NCI-H1436 treated with DMSO at 0.1 percent for 48 hours (cell line): Measurements from ENCODE around the gene SAA2.
A peak's percentile ranks its signal among the peaks of the same experiment; 100 is the strongest.
"Not testable (repeated sequence)": the region's sequence is repeated elsewhere in the genome, so short reads cannot be mapped to it uniquely, and the experiment has no call there.

Experiments used
- DNase-seq: peaks from one replicate; lab custom pipeline; 2025; lab: John Stamatoyannopoulos, UW

Gene SAA2

GRCh38 chr11:18247191-18247581, 1.3 kb downstream of the SAA2 start:
- not testable (repeated sequence) for DNase-seq

GRCh38 chr11:18246379-18247190, 1.9 kb downstream of the SAA2 start:
- DNase-seq, result not testable (repeated sequence)

GRCh38 chr11:18245396-18245795, 3.1 kb downstream of the SAA2 start:
- DNase-seq, result no peak

GRCh38 chr11:18243783-18244362, 4.6 kb downstream of the SAA2 start:
- DNase-seq, result peak; percentile 51

- DNase-seq, result no peak
Observed at GRCh38 chr11:18239655-18240054, 8.8 kb downstream of the SAA2 start.

- no peak for DNase-seq
Observed at GRCh38 chr11:18236664-18237356, 11.7 kb downstream of the SAA2 start, which contains the start of gene SAA4. Gene SAA4 (minus strand): TSS chr11:18236802. CDS start chr11:18235926, 876 bp downstream.

- DNase-seq, result no peak
Observed at GRCh38 chr11:18235394-18236334, 12.8 kb downstream of the SAA2 start.

GRCh38 chr11:18233912-18234311, 14.6 kb downstream of the SAA2 start:
- no peak for DNase-seq

GRCh38 chr11:18230859-18231258, 17.6 kb downstream of the SAA2 start:
- no peak for DNase-seq

- DNase-seq, result no peak
Observed at GRCh38 chr11:18229501-18229900, 19.0 kb downstream of the SAA2 start.

GRCh38 chr11:18225913-18226312, 22.6 kb downstream of the SAA2 start:
- DNase-seq, result no peak

GRCh38 chr11:18223591-18224387, 24.7 kb downstream of the SAA2 start:
- no peak for DNase-seq

GRCh38 chr11:18222814-18223421, 25.6 kb downstream of the SAA2 start:
- DNase-seq, result no peak

GRCh38 chr11:18221274-18221876, 27.1 kb downstream of the SAA2 start:
- no peak for DNase-seq

- no peak for DNase-seq
Observed at GRCh38 chr11:18209058-18209457, 39.4 kb downstream of the SAA2 start.

GRCh38 chr11:18204771-18205170, 43.7 kb downstream of the SAA2 start:
- DNase-seq, result no peak

- DNase-seq, result no peak
Observed at GRCh38 chr11:18204220-18204619, 44.2 kb downstream of the SAA2 start.

GRCh38 chr11:18203723-18204122, 44.7 kb downstream of the SAA2 start:
- no peak for DNase-seq

GRCh38 chr11:18197738-18198137, 50.7 kb downstream of the SAA2 start:
- DNase-seq, result not testable (repeated sequence)

- no peak for DNase-seq
Observed at GRCh38 chr11:18196532-18196931, 51.9 kb downstream of the SAA2 start.
